OCI-LY7 (cell line): ENCODE results near the gene PNRC2. TPM values are rescaled to one million over a fixed set of nuclear protein-coding genes. Genes with fewer than 3 reads are reported as not detected.

ENCODE experiments used
- BruUV-seq: library from RNA; stranded (reverse); fragments of 400-500 nt; replicated peaks from 2 replicates; lab custom pipeline; 2021; lab: Mats Ljungman, UMichigan
- CTCF ChIA-PET: fragments of 300-600 bp; sonication (Branson Sonifier 250); formaldehyde crosslinking; loops from one replicate; lab custom pipeline; 2022; ENCODE audit warnings: antibody characterized with exemption; ENCODE audit not compliant: unreplicated experiment; lab: Charles Lee
- POLR2A ChIA-PET: fragments of 300-600 bp; sonication (Branson Sonifier 250); formaldehyde crosslinking; loops from one replicate; lab custom pipeline; 2022; ENCODE audit warnings: antibody characterized with exemption; lab: Charles Lee
- DNase-seq: peaks from one replicate; pipeline ENCODE4 v3.0.0-alpha.2; 2015; ENCODE audit warnings: low spot score
- H2AFZ ChIP-seq: fragments of 200-600 bp; sonication (generic), shearing (Covaris generic); 2 replicates; pipeline ENCODE4 v1.6.1; 2014; ENCODE audit warnings: mild to moderate bottlenecking, antibody characterized with exemption, low read length, moderate library complexity
- H3K27ac ChIP-seq: fragments of 200-600 bp; sonication (generic); 2 replicates; pipeline ENCODE4 v1.5.1; 2014; ENCODE audit warnings: mixed run types, low read depth, mild to moderate bottlenecking, moderate library complexity, low read length, inconsistent platforms; ENCODE audit not compliant: poor library complexity, severe bottlenecking
- H3K36me3 ChIP-seq: fragments of 200-600 bp; sonication (generic); 2 replicates; pipeline ENCODE4 v1.6.1; 2014; ENCODE audit warnings: mild to moderate bottlenecking, antibody characterized with exemption, low read length, moderate library complexity, mixed read lengths; ENCODE audit not compliant: insufficient read depth
- H3K4me1 ChIP-seq: fragments of 200-600 bp; sonication (generic); 2 replicates; pipeline ENCODE4 v1.5.1; 2014; ENCODE audit warnings: mild to moderate bottlenecking, low read length; ENCODE audit not compliant: insufficient read depth, poor library complexity, severe bottlenecking
- H3K4me2 ChIP-seq: fragments of 200-600 bp; sonication (generic); 2 replicates; pipeline ENCODE4 v1.6.1; 2014; ENCODE audit warnings: mild to moderate bottlenecking, low read length
- H3K4me3 ChIP-seq: fragments of 200-600 bp; sonication (generic); 2 replicates; pipeline ENCODE4 v1.5.1; 2014; ENCODE audit warnings: mild to moderate bottlenecking, low read depth, low read length; ENCODE audit not compliant: poor library complexity, severe bottlenecking
- H3K79me2 ChIP-seq: fragments of 200-600 bp; sonication (generic); 2 replicates; pipeline ENCODE4 v1.6.1; 2016; ENCODE audit warnings: low read depth, mild to moderate bottlenecking, low read length, moderate library complexity, mixed read lengths; ENCODE audit not compliant: insufficient read depth
- H3K9me2 ChIP-seq: fragments of 200-600 bp; sonication (generic); 2 replicates; pipeline ENCODE4 v1.6.1; 2016; ENCODE audit warnings: mild to moderate bottlenecking, low read length, mixed read lengths; ENCODE audit not compliant: insufficient read depth
- H3K9me3 ChIP-seq: fragments of 200-600 bp; sonication (generic); 2 replicates; pipeline ENCODE4 v1.6.1; 2014; ENCODE audit warnings: mild to moderate bottlenecking, mixed run types, low read length, mixed read lengths
- H4K20me1 ChIP-seq: fragments of 200-600 bp; sonication (generic); 2 replicates; pipeline ENCODE4 v1.6.1; 2014; ENCODE audit warnings: mild to moderate bottlenecking, antibody characterized with exemption, low read length, moderate library complexity, mixed read lengths; ENCODE audit not compliant: insufficient read depth
- CTCF ChIP-seq: fragments of 200-600 bp; sonication (generic); conservative IDR thresholded peaks from 2 replicates; pipeline ENCODE4 v1.5.1; 2014; ENCODE audit warnings: mild to moderate bottlenecking, antibody characterized with exemption, low read length, moderate library complexity, mixed read lengths
- EZH2phosphoT487 ChIP-seq: fragments of 200-600 bp; sonication (generic); IDR thresholded peaks from 2 replicates; pipeline ENCODE4 v1.6.1; 2018; ENCODE audit warnings: low read depth, borderline replicate concordance, mild to moderate bottlenecking, mixed run types, antibody characterized with exemption, low read length, moderate library complexity, mixed read lengths
- intact Hi-C: fragments of 100-400 bp; cut with micrococcal nuclease; formaldehyde crosslinking; loops from one replicate; pipeline ENCODE4 v1.10.0; 2022; ENCODE audit not compliant: unreplicated experiment
- total RNA-seq, 2 experiments: library from RNA; depleted of rRNA in 1 of 2; stranded (reverse); fragments of >200 nt in 1 of 2; shearing (Covaris generic) in 1 of 2; gene quantifications; 2 replicates each; pipeline ENCODE4 v1.2.3, GENCODE V29; 2014 to 2022

PNRC2 gene
- total RNA-seq, 2 experiments from 2014 or later, result 129 to 198 TPM

- BruUV-seq, result no TSS peak
- Histone ChIP-seq H3K9me2 (no peaks in the 10 kb centered on the region), H4K20me1 (peaks cover 54% of the 10 kb centered on the region), H3K4me2 (peak overlapping the region; percentile 95), H3K27ac (peak overlapping the region; percentile 94), H3K4me1 (peaks cover 76% of the 10 kb centered on the region), H3K79me2 (peaks cover 80% of the 10 kb centered on the region), H3K9me3 (no peaks in the 10 kb centered on the region), H3K4me3 (peak overlapping the region; percentile 96), H3K36me3 (peaks cover 72% of the 10 kb centered on the region), H2AFZ (no peak overlapping the region)
- DNase-seq, result no peak
- TF ChIP-seq CTCF (no peak), EZH2phosphoT487 (no peak)
- CTCF ChIA-PET, result no interaction called here
- POLR2A ChIA-PET, result interaction anchor here (0.6 kb wide), 1 partner anchor 19 kb away, joined by 3 read pairs; no protein-coding TSS in a partner anchor
- intact Hi-C loops, result no loop called here
Observed at GRCh38 chr1:23977854-23978191, 18.2 kb downstream of the PNRC2 start.

DNA sequence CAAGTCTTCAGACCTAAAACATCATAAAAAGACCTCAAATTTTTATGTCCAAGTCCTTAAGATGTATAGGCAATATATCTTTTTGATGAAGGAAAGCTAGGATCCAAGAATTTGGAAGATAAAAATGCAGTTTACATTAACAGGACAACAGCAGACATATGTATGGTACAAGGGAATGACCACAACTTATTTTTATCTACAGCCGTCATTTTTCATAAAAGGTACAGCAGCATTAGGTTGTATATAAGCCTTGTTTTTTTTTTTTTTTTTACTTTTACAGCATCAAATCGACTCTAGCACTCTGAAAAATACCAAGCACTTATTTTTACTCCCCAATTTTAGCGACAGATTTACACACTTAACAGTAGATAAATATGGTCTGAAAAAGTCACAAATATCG lies 19.2 kb downstream of the PNRC2 start:
- intact Hi-C loops, result no loop called here
- peak overlapping the region; percentile 96 for H3K4me3 ChIP-seq
- BruUV-seq, result no TSS peak

More for the DNA sequence above, 19.2 kb downstream of the PNRC2 start:
- Histone ChIP-seq H2AFZ (no peak overlapping the region), H3K36me3 (peaks cover 63% of the 10 kb centered on the region), H3K27ac (peak overlapping the region; percentile 94), H3K4me2 (peak overlapping the region; percentile 95), H3K79me2 (peaks cover 71% of the 10 kb centered on the region), H3K9me2 (no peaks in the 10 kb centered on the region), H3K4me1 (peaks cover 77% of the 10 kb centered on the region), H4K20me1 (peaks cover 51% of the 10 kb centered on the region), H3K9me3 (no peaks in the 10 kb centered on the region)
- CTCF ChIA-PET, result no interaction called here
- POLR2A ChIA-PET, result interaction anchor here (0.6 to 1.8 kb wide), 3 partner anchors 15 to 22 kb away, joined by 3 to 6 read pairs (median 4); no protein-coding TSS in a partner anchor
- no peak for DNase-seq
- no peak for TF ChIP-seq EZH2phosphoT487
- TF ChIP-seq CTCF, result no peak
